IPS-18a (cell line): ENCODE data around the gene AHDC1.
A peak's percentile ranks its signal among the peaks of the same experiment; 100 is the strongest.
"Not testable (repeated sequence)": the region's sequence is repeated elsewhere in the genome, so short reads cannot be mapped to it uniquely, and the experiment has no call there.

Experiments used
- H3K27ac ChIP-seq: one replicate; pipeline ENCODE4 v1.5.1; 2013; ENCODE audit warnings: low read length
- H3K27me3 ChIP-seq: one replicate; pipeline ENCODE4 v1.6.1; 2013; ENCODE audit warnings: mild to moderate bottlenecking, low read length; ENCODE audit not compliant: control insufficient read depth, insufficient read depth
- H3K36me3 ChIP-seq: one replicate; pipeline ENCODE4 v1.6.1; 2013; ENCODE audit warnings: low read depth, low read length; ENCODE audit not compliant: control insufficient read depth
- H3K4me1 ChIP-seq: one replicate; pipeline ENCODE4 v1.6.1; 2013; ENCODE audit warnings: low read depth, low read length; ENCODE audit not compliant: control insufficient read depth
- H3K4me3 ChIP-seq: one replicate; pipeline ENCODE4 v1.5.1; 2013; ENCODE audit warnings: low read length
- H3K9ac ChIP-seq: one replicate; pipeline ENCODE4 v1.6.1; 2013; ENCODE audit warnings: mild to moderate bottlenecking, low read length, moderate library complexity
- H3K9me3 ChIP-seq: one replicate; pipeline ENCODE4 v1.6.1; 2013; ENCODE audit warnings: low read depth, low read length; ENCODE audit not compliant: control insufficient read depth

The AHDC1 gene

DNA sequence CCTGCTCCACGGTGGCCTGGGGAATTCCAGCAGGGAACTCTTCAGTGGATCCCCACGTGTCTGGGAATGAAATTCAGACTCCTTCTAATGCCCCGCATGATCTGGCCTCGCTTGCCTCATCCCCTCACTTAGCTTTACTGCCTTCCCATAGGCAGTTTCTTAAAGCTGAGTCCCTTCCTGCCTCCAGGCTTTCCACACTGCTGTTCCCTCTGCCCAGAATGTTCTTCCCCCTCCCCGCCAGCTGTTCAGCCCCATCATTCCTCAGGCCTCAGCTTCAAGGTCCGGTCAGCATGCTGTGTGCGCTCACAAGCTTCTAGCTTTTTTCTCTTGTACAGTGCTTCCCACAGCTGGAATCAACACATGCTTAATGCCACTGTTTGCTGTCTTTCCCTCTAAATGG, 59.1 kb downstream of the AHDC1 start:
- H3K9ac ChIP-seq = no peak overlapping the region
- H3K4me1 ChIP-seq = peaks cover 8% of the 10 kb centered on the region

DNA sequence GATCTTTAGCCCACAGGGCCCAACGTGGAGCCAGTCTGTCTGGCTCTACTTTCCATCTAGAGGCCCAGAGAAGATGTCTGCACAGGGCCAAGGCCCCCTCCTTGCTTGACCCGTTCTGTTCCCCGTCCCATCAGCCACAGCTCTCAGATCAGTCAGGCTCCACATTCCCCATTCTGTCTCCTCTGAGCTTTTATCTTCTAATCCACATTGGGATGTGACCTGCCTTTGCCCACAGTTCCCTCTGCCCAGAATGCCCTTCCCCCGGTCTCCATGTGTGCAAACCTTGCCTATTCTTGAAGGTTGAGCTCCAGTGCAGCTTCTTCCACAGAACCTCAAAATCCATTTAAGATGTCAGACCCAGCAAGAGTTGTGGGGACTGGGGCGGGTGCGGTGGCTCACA, 60.7 kb downstream of the AHDC1 start:
- no peak overlapping the region for H3K4me3 ChIP-seq
- H3K27me3 ChIP-seq = no peaks in the 10 kb centered on the region
- peaks cover 4% of the 10 kb centered on the region for H3K36me3 ChIP-seq
- H3K9me3 ChIP-seq = no peaks in the 10 kb centered on the region
- peaks cover 9% of the 10 kb centered on the region for H3K4me1 ChIP-seq
- no peak overlapping the region for H3K27ac ChIP-seq
- H3K9ac ChIP-seq = no peak overlapping the region

More for the DNA sequence above, 59.1 kb downstream of the AHDC1 start:
- H3K9me3 ChIP-seq = no peaks in the 10 kb centered on the region
- H3K36me3 ChIP-seq = peaks cover 4% of the 10 kb centered on the region
- H3K4me3 ChIP-seq = no peak overlapping the region
- no peak overlapping the region for H3K27ac ChIP-seq
- H3K27me3 ChIP-seq = no peaks in the 10 kb centered on the region

DNA sequence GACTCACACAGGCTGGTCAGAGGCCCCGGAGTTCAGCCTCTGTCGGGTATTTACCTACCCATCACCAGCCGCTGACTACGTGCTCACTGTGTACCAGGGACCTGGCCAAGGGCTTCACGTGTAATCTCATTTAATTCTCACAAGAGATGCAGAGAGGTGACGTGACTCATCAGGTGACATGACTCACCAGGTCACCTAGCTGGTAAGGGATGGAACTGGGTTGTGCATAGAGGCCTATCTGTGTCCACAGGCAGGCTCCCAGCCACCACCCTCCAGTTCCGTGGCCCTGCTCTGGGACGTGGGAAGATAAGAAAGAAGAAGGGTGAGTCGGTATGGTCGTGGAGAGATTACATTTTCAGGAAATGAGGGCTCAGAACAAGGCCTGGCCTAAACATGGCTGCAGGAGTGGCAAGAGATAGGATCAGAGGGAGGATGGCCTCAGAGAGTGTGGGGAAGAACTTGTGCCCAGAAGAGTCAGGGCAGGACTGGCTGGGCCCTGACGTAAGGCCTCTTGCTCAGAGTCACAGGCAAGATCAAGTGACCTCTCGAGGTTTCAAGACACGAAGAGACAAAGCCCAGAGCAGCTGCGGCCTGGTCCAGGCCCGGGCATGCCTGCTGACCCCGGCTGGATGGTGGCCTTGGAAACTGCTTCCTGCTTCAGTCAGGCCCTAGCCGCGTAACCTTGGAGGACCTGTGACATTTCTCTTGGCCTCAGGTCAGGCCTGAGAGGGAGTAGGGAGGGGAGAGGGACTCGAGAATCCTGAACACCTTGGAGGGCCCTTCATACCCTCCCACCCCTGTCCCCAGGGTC, 61.3 kb downstream of the AHDC1 start:
- Histone ChIP-seq H3K9ac (no peak overlapping the region), H3K27ac (no peak overlapping the region), H3K9me3 (no peaks in the 10 kb centered on the region), H3K4me3 (no peak overlapping the region), H3K4me1 (peaks cover 12% of the 10 kb centered on the region), H3K27me3 (no peaks in the 10 kb centered on the region), H3K36me3 (no peaks in the 10 kb centered on the region)

DNA sequence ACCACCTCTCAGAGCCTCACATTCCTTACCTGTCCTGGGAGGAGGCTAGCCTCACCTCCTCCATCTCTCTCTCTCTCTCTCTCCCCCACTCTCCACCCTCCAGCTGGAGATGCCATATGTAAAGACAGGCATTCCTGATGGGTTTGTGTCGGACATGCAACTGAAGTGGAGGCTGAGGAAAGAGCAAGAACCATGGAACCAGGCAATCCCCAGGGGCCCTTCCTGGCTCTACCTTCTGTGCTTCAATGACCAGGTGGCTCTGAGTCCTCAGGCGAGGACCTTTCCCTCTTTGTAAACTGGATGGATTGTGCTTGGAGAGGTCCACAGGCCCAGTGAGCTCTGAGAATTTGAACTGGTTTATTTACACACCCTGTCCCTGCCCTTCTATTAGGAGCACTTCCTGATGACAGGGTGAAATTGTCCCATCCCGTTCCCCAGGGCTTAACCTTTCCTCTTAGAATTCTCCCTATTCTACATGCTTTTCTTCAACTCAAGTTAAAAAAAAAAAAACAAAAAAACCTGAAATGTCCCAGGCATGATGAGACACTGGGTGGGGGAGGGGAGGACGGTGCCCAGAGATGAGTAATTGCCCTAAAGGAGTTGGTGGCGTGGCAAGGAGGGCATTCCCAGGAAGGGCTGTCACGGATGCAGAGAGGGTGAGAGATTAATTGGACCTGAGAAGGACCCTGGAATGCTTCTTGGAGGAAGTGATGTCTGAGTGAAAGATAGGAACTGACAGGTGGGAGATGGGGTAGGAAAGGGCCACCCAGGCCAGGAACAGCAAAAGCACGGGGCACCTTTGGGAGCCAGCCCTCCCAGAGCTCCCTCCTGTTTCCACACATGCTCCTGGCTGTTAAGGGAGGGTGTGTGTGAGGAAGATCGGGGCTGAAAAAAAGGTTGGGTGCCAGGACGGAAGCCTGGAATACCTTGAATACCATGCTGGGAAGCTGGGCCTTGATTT, 63.8 kb downstream of the AHDC1 start:
- Histone ChIP-seq H3K4me3 (no peak overlapping the region), H3K4me1 (peaks cover 37% of the 10 kb centered on the region), H3K27ac (no peak overlapping the region), H3K9ac (no peak overlapping the region), H3K36me3 (no peaks in the 10 kb centered on the region), H3K9me3 (no peaks in the 10 kb centered on the region), H3K27me3 (no peaks in the 10 kb centered on the region)

DNA sequence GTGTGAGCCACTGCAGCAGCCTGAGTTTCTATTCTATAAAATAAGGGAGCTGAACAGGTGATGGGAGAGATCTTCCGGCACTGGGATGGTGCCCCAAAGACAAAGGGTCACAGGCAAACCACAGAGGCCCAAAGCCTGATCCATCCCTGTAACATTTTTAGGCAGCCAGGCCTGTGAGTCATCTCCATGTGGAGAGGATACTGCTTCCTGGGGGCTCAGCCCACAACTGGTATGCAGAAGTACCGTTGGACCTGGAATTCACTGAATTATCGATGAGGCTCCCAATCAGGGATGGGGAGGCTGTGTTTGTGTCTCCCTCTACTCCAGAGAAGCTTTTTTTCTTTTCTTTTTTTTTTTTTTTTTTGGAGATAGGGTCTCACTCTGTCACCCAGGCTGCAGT, 65.2 kb downstream of the AHDC1 start:
- Histone ChIP-seq H3K9ac (no peak overlapping the region), H3K36me3 (no peaks in the 10 kb centered on the region), H3K4me1 (peaks cover 44% of the 10 kb centered on the region), H3K4me3 (no peak overlapping the region), H3K27ac (no peak overlapping the region), H3K9me3 (no peaks in the 10 kb centered on the region), H3K27me3 (no peaks in the 10 kb centered on the region)

DNA sequence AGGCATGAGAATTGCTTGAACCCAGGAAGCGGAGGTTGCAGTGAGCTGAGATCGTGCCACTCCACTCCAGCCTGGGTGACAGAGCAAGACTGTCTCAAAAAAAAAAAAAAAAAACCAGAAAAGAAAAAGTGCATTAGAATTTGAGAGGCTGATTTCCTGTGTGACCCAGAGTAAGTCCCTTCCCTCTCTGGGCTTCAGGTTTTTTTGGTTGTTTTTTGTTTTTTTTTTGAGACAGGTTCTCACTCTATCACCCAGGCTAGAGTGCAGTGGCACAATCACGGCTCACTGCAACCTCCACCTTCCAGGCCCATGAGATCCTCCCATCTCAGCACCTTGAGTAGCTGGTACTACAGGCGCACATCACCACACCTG, 65.7 kb downstream of the AHDC1 start:
- H3K9ac ChIP-seq, H3K27me3 ChIP-seq: not testable (repeated sequence)

DNA sequence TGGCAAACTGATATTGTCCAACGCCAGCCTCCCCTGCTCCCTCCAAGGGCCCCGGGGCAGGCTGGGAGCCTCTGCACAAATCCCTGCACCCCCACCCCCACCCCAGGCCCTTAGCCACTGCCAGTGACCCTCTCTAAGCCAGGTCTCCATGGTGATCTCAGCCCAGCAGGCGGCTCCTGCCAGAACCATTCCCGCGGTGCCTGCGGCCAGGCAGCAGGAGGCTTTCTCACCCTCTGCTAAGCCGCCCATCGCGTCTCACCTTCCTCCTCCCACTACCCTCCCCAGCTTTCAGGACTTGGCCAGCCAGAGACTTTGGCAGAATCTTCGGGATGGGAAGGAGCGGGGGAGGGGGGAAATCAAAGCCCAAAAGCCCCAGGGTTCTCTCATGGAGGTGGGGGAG, 67.2 kb downstream of the AHDC1 start:
- Histone ChIP-seq H3K9me3 (no peaks in the 10 kb centered on the region), H3K4me3 (peak overlapping the region; percentile 28), H3K4me1 (peaks cover 44% of the 10 kb centered on the region), H3K27me3 (no peaks in the 10 kb centered on the region), H3K27ac (peak overlapping the region; percentile 2), H3K36me3 (no peaks in the 10 kb centered on the region), H3K9ac (peak overlapping the region; percentile 23)

More for the DNA sequence above, 65.7 kb downstream of the AHDC1 start:
- not testable (repeated sequence) for H3K4me3 ChIP-seq, H3K36me3 ChIP-seq, H3K27ac ChIP-seq, H3K9me3 ChIP-seq
- peaks cover 44% of the 10 kb centered on the region for H3K4me1 ChIP-seq

DNA sequence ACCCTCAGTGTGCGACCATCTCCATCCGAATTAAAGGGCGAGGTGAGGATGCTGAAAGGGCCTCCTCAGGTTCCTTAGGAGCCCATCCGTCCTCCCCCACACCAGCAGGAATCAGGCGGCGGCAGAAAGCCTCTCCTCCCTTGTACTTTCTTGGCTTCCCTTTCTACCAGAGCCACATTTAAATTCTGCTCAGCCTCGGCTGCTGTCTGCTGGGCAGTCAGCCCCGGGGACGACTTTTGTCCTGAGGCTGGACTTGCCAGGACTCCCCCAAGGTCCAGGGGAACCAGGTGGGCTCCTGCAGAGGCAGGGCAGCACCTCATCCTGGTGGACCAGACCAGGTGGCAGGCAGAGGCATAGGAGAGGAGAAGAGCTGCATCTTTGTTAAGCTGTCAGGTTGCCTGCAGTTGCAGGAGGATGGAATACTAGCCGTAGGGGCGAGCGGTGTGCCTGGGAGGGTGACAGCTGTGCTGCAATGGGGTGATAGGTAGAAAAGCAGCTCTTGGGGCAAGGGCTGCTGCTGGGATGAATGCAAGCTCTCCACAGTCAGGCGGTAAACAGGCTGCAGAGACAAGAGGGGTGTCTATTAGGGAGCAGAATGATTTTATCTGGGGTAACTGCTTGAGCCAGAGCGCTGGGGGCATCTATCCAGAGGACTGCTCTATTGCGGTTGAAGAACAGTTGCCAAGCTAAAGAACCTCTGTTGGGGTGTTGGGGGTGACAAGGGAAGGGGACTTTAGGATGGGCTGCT, 67.8 kb downstream of the AHDC1 start:
- Histone ChIP-seq H3K36me3 (no peaks in the 10 kb centered on the region), H3K27ac (peak overlapping the region; percentile 2), H3K4me3 (peak overlapping the region; percentile 28), H3K27me3 (no peaks in the 10 kb centered on the region), H3K9me3 (no peaks in the 10 kb centered on the region), H3K9ac (no peak overlapping the region), H3K4me1 (peaks cover 44% of the 10 kb centered on the region)

DNA sequence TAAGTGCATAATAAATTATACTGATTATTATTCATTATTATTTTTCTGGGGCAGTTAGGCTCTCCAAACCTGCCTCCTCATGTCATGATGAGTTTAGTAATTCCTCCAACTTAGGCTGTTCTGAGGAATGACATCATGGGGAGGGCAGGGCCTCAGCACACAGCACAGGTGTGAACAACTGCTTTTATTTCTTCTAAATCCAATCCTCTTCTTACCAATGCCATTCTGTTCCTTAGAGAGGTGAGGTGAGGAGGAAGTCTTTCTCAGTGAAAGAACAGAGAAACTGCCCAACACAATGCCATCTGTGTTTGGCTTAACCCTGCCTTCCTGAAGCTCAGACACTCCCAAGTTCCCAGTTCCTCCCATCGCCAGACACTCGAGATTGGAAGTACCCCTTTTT, 68.6 kb downstream of the AHDC1 start:
- Histone ChIP-seq H3K36me3 (no peaks in the 10 kb centered on the region), H3K4me1 (peaks cover 42% of the 10 kb centered on the region), H3K27me3 (no peaks in the 10 kb centered on the region), H3K9me3 (no peaks in the 10 kb centered on the region), H3K27ac (no peak overlapping the region), H3K9ac (no peak overlapping the region), H3K4me3 (no peak overlapping the region)

DNA sequence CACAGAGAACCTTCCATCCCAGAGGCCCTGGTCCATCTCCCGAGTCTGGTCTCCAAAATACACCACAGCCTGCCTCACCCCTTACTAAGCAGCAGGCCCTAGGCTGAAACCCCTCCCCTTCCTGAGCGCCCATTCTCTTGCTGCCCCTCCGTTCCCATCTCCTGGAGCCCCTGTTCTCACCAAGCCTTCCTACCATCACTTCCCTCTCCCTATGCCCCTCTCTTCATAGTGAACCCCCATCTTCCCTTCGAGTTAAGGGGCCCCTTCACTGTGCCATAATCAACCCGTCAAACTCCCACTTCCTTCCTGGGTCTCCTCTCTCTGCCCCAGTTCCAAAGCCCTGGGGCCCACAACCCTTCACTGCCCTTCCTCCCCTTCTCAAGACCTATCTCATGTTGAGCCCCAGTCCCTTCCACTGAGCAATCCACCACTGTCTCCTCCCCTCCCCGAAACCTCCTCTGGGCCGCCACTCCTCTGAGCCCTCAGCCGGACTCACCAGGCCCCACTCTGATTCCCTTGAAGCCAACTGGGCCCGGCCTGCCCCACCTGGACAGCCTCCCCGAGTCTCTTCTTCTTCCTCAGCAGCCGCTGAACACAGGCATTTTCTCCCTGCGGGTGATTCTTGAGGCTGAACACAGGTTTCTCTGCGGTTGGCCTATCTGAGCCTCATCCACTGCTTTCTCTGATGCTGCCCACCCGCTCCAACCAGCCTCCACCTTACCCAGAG, 71.8 kb downstream of the AHDC1 start:
- H3K9me3 ChIP-seq = no peaks in the 10 kb centered on the region
- H3K4me1 ChIP-seq = peaks cover 39% of the 10 kb centered on the region
- H3K27me3 ChIP-seq = peaks cover 4% of the 10 kb centered on the region
- no peak overlapping the region for H3K4me3 ChIP-seq
- H3K27ac ChIP-seq = no peak overlapping the region
- no peaks in the 10 kb centered on the region for H3K36me3 ChIP-seq
- H3K9ac ChIP-seq = no peak overlapping the region

DNA sequence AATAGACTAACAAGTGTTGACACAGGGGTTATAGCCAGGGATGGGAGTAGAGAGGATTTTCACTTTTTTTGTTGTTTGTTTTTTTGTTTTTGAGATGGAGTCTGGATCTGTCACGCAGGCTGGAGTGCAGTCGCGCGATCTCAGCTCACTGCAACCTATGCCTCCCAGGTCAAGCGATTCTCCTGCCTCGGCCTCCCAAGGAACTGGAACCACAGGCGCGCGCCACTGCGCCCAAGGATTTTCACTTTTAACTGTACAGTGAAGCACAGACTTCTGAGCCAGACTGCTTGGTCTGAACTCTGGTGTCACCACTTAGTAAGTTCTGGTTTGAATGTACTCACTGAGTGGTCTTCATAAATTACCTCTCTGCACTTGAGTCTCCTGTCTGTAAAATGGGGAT, 73.8 kb downstream of the AHDC1 start:
- Histone ChIP-seq H3K4me1 (peaks cover 36% of the 10 kb centered on the region), H3K4me3 (no peak overlapping the region), H3K9ac (no peak overlapping the region), H3K9me3 (no peaks in the 10 kb centered on the region), H3K36me3 (no peaks in the 10 kb centered on the region), H3K27ac (no peak overlapping the region), H3K27me3 (peaks cover 4% of the 10 kb centered on the region)
